ENCODE results near the gene MAB21L4. TPM values are rescaled to one million over a fixed set of nuclear protein-coding genes. Genes with fewer than 3 reads are reported as not detected.
"Not testable (repeated sequence)": the region's sequence is repeated elsewhere in the genome, so short reads cannot be mapped to it uniquely, and the experiment has no call there.

The MAB21L4 gene
- polyA plus RNA-seq, 1 donor, result 4.8 TPM

DNA sequence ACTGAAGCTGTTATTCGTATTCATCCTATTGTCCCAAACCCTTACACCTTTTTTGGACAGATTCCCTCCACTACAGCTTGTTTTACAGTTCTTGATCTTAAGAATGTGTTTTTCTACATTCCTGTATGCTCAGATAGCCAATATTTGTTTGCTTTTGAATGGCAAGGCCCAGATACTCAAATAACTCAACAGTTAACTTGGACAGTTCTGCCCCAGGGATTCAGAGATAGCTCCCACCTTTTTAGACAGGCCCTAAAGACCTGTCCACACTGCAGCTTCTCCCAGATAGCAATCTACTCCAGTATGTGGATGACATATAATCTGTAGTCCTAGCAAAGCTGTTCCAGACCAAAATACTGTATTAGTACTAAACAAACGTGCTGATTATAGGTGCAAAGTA lies 34.4 kb downstream of the MAB21L4 start:
- DNase-seq, result no peak

GRCh38 chr2:240858871-240859270 lies 37.1 kb downstream of the MAB21L4 start:
- DNase-seq, result no peak

DNA sequence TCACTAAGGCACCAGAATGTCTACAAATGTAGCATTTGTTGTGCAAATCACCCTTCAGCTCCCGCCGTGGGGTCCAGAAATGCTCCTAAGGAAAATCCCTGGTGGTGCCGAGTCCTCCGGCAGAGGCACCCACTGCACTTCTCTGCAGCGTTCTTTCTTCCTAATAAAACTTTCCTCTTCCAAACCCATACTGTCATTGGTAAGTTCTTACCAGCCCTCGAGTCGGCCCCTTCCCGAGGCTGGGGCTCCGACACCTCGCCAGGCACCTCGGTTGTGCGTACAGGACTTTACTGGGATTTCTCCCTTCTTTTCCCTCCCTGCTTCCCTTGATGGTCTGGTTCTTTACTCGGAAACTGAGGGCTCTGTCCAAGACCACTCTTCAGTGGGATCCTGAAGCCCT lies 37.6 kb downstream of the MAB21L4 start:
- no peak for DNase-seq

GRCh38 chr2:240857039-240858008 lies 38.6 kb downstream of the MAB21L4 start:
- no peak for DNase-seq

DNA sequence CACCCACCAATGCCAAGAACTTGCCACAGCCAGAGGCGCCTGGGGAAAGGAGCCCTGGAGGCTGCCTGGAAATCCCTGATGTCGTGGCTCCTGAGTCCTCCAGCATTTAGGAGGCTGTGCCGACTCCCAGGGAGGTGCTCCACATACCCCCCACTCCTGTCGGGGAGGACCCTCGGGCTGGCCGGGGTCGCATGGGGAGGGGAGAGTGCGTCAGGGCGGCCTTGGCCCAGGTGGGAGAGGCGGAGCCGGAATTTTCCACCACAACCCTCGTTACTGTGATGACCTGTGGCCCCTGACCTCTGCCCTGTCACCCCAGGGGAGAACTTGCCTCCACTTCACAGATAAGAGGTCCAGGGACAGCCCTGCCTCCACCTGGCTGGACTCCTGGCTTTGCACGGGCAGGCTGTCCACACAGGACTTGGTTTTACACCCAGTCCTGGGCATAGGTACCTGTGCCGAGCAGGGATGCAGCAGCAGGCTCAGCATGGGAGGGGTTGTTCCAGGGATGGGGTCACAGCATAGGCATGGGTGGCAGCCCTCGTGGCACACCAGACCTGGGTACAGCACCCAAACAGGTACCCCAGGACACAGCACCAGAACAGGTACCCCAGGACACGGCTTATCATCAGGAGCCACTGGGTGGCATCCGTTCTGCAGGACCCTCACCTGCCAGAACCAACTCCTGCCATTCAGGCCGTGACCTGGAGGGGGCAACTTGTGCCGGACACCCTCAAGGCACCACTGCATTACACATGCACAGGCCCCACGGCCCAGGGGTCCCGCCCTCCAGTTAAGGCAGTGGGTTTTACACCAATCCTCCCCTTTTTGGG lies 39.6 kb downstream of the MAB21L4 start:
- no peak for DNase-seq

GRCh38 chr2:240855670-240856069 lies 40.3 kb downstream of the MAB21L4 start:
- DNase-seq, result no peak

- no peak for DNase-seq
Measured at GRCh38 chr2:240852671-240853314, 43.2 kb downstream of the MAB21L4 start.

GRCh38 chr2:240851078-240851991 lies 44.6 kb downstream of the MAB21L4 start:
- peak; percentile 71 for DNase-seq

DNA sequence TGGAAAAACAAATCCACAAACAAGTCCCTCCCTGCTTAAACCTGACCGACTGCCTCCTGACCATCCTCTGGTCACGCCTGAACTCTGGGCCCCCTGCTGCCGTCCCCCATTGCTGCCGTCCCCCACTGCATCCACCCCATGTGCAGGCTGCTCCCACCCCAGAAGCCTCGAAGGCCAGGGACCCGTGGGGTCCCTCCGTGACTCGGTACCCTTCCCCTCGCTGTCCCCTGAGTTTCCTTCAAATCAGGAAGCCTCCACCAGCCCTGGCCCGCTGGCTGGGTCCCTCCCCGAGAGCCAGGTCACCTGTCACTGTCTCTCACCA lies 45.2 kb downstream of the MAB21L4 start:
- DNase-seq, result no peak

DNA sequence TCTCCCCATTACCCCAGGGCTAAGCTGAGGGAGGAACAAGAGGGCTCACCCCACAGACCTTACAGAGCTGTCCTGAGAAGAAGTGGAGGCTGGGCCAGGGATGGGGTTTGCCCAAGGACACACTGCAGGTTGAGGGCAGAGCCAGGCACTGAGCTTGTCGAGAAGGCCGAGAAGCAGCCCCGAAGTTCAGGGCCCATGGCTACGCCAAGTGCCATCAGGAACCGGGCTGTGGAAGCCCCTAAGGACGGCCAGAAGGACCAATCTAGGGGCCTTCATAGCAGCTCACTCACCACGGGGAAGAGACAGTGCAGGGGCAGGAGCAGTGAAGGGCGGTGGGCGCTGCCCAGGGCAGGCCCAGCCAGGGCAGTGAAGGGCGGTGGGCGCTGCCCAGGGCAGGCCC lies 45.9 kb downstream of the MAB21L4 start:
- no peak for DNase-seq

GRCh38 chr2:240848900-240849680 lies 46.9 kb downstream of the MAB21L4 start:
- no peak for DNase-seq

DNA sequence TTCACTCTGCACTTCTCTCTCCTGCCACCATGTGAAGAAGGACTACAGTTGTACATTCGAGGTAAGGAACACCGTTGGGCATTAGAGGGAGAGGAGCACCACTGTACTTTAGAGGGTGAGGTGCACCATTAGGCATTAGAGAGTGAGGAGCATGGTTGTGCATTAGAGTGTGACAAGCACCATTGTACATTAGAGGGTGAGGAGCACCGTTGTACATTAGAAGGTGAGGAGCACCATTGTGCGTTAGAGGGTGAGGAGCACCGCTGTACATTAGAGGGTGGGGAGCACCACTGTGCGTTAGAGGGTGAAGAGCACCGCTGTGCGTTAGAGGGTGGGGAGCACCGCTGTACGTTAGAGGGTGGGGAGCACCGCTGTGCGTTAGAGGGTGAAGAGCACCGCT lies 48.1 kb downstream of the MAB21L4 start:
- no peak for DNase-seq

GRCh38 chr2:240846873-240847595 lies 48.9 kb downstream of the MAB21L4 start:
- no peak for DNase-seq

DNA sequence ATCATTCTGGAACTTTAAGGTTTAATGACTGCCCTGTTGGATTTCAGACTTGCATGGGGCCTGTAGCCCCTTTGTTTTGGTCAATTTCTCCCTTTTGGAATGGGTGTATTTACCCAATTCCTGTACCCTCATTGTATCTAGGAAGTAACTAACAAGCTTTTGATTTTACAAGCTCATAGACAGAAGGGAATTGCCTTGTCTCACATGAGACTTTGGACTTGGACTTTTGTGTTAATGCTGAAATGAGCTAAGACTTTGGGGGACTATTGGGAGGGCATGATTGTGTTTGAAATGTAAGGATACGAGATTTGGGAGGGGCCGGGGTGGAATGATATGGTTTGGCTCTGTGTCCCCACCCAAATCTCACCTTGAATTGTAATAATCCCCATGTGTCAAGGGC lies 49.6 kb downstream of the MAB21L4 start:
- DNase-seq, result not testable (repeated sequence)

DNA sequence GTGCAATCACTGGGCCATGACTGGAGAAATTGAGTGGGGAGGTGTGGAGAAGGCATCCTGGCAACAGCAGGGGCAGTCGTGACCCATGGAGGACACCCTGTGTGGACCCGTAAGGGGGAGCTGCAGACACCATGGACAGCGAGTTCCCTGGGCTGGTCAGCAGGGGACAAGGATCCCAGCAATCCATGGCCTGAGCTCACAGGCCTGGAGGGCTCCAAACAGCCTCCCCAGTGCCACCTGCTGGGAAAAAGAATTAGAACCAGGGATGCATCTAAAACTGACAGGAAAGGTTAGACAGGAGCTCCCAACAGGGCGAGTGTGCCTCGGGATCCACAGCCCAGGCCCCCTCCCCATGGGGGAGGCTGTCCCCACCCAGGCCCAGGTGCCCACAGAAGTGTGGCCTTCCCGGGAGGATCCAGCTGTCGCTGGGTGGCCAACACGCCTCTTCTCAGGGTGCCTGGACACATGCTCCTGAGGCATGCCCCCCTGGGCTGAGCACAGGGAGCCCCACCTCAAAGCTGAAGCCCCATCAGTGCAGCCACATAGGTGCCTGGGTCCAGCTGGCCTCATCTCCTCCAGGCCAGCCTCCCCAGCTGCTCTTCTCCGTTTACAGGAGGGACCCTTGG lies 55.4 kb downstream of the MAB21L4 start:
- peak; percentile 77 for DNase-seq

- no peak for DNase-seq
Measured at GRCh38 chr2:240839152-240840143, 56.5 kb downstream of the MAB21L4 start.

DNA sequence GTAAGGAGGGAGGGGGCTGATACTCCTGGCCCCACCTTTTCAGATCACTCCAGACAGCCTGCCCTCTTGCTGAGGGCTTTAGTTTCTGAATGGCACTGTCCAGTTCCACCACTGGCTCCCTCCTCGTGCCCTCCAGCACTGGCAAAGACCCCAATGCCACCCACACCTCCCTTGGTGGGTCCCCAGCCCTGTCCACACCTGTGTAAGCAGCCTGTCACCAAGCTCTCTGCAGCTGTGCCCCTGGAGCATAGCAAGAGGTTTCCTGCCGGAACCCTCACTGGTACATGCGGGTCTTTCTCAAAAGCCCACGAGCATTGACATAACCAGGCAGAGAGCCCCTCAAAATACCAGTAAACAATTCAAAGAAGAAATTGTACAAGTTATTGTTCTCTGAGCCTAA lies 58.3 kb downstream of the MAB21L4 start:
- no peak for DNase-seq

- DNase-seq, result no peak
Measured at GRCh38 chr2:240836781-240837467, 59.0 kb downstream of the MAB21L4 start.
